SK-N-SH (cell line): ENCODE measurements around the gene OSBPL10. TPM values are rescaled to one million over a fixed set of nuclear protein-coding genes. Genes with fewer than 3 reads are reported as not detected.

Experiments
- CTCF ChIA-PET: fragments of 300-600, 350-600 bp; formaldehyde crosslinking; extraction: SDS; loops from one replicate; lab custom pipeline; 2021; lab: Yijun Ruan, JAX
- POLR2A ChIA-PET: fragments of 350-600 bp; sonication (Branson Sonifier 250); formaldehyde crosslinking; extraction: SDS; loops from one replicate; lab custom pipeline; 2020; ENCODE audit warnings: antibody characterized with exemption, inconsistent platforms; lab: Yijun Ruan, JAX
- DNase-seq: peaks from one replicate; pipeline ENCODE4 v3.0.0; 2012
- H2AFZ ChIP-seq: fragments of 200-600 bp; sonication (generic); 2 replicates; pipeline ENCODE4 v1.8.1; 2016; ENCODE audit warnings: antibody characterized with exemption, mild to moderate bottlenecking, low read depth
- H3F3A ChIP-seq: fragments of 200-600 bp; sonication (generic); replicated peaks from 2 replicates; pipeline ENCODE3; 2016; ENCODE audit warnings: antibody characterized with exemption, mild to moderate bottlenecking; ENCODE audit not compliant: insufficient read depth
- H3K27ac ChIP-seq, 2 experiments: fragments of 200-500 bp in 1 of 2; fragments of 200-600 bp in 1 of 2; sonication (Bioruptor generic) in 1 of 2; sonication (generic), shearing (Covaris generic) in 1 of 2; 2 replicates each; pipeline versions ENCODE4 v1.5.1 to v1.6.1; 2014 to 2016; ENCODE audit warnings: low read depth in 2 of 2, inconsistent platforms in 1 of 2, low read length in 1 of 2, mild to moderate bottlenecking in 1 of 2, mixed read lengths in 1 of 2
- H3K27me3 ChIP-seq: fragments of 200-600 bp; sonication (generic), shearing (Covaris generic); 2 replicates; pipeline ENCODE4 v1.6.1; 2016; ENCODE audit warnings: mixed run types; ENCODE audit not compliant: insufficient read depth
- H3K36me3 ChIP-seq, 2 experiments: fragments of 200-500 bp in 1 of 2; fragments of 200-600 bp in 1 of 2; sonication (Bioruptor generic) in 1 of 2; sonication (generic) in 1 of 2; replicated peaks in 1 of 2; 2 replicates each; pipeline versions ENCODE3 to v1.5.1; 2014 to 2016; ENCODE audit warnings: low read length in 1 of 2, mild to moderate bottlenecking in 1 of 2; ENCODE audit not compliant: insufficient read depth in 2 of 2, control insufficient read depth in 1 of 2
- H3K4me1 ChIP-seq, 2 experiments: fragments of 200-500 bp in 1 of 2; fragments of 200-600 bp in 1 of 2; sonication (Bioruptor generic) in 1 of 2; sonication (generic), shearing (Covaris generic) in 1 of 2; 2 replicates each; pipeline versions ENCODE4 v1.5.1 to v1.6.1; 2014 to 2016; ENCODE audit warnings: low read depth in 1 of 2, low read length in 1 of 2, mixed run types in 1 of 2; ENCODE audit not compliant: insufficient read depth in 2 of 2, control insufficient read depth in 1 of 2
- H3K4me2 ChIP-seq: fragments of 200-600 bp; sonication (generic), shearing (Covaris generic); 2 replicates; pipeline ENCODE4 v1.6.1; 2017; ENCODE audit warnings: mixed run types
- H3K4me3 ChIP-seq, 2 experiments: fragments of 200-500 bp in 1 of 2; fragments of 200-600 bp in 1 of 2; sonication (Bioruptor generic) in 1 of 2; sonication (generic), shearing (Covaris generic) in 1 of 2; 2 replicates each; pipeline versions ENCODE4 v1.5.1 to v1.8.1; 2014 to 2016; ENCODE audit warnings: low read depth in 2 of 2, inconsistent platforms in 1 of 2, low read length in 1 of 2, mild to moderate bottlenecking in 1 of 2, mixed read lengths in 1 of 2, moderate library complexity in 1 of 2
- H3K79me2 ChIP-seq: fragments of 200-600 bp; sonication (generic); 2 replicates; pipeline ENCODE4 v1.8.1; 2017; ENCODE audit warnings: mild to moderate bottlenecking; ENCODE audit not compliant: insufficient read depth
- H3K9ac ChIP-seq: fragments of 200-600 bp; sonication (generic); 2 replicates; pipeline ENCODE4 v1.6.1; 2017; ENCODE audit warnings: mixed run types
- H3K9me2 ChIP-seq: fragments of 200-600 bp; sonication (generic); 2 replicates; pipeline ENCODE4 v1.6.1; 2017; ENCODE audit warnings: mixed run types
- H3K9me3 ChIP-seq: fragments of 200-600 bp; sonication (generic); 2 replicates; pipeline ENCODE4 v1.6.1; 2017; ENCODE audit warnings: mixed run types, mild to moderate bottlenecking, moderate library complexity
- H4K20me1 ChIP-seq: fragments of 200-600 bp; sonication (generic); 2 replicates; pipeline ENCODE4 v1.6.1; 2017; ENCODE audit warnings: mild to moderate bottlenecking, mixed run types; ENCODE audit not compliant: insufficient read depth
- CHD2 ChIP-seq: fragments of 150-350 bp; IDR thresholded peaks from 2 replicates; pipeline ENCODE4 v1.6.1; 2018; ENCODE audit warnings: low read length; ENCODE audit not compliant: partially characterized antibody
- EP300 ChIP-seq, 2 experiments: IDR thresholded peaks; 2 replicates each; pipeline versions ENCODE4 v1.4.0 to v1.6.1; 2012; ENCODE audit warnings: borderline replicate concordance in 1 of 2, low read depth in 1 of 2, low read length in 1 of 2
- FOSL2 ChIP-seq: IDR thresholded peaks from 2 replicates; pipeline ENCODE4 v1.4.0; 2012; ENCODE audit warnings: low read depth, mild to moderate bottlenecking, moderate library complexity, borderline replicate concordance
- IRF3 ChIP-seq: fragments of 150-350 bp; IDR thresholded peaks from 2 replicates; pipeline ENCODE4 v1.6.1; 2016; ENCODE audit warnings: mild to moderate bottlenecking, low read depth, low read length
- JUND ChIP-seq: IDR thresholded peaks from 2 replicates; pipeline ENCODE4 v1.4.0; 2012
- MEF2A ChIP-seq: IDR thresholded peaks from 2 replicates; pipeline ENCODE4 v1.4.0; 2012; ENCODE audit warnings: low read depth, borderline replicate concordance
- NRF1 ChIP-seq: IDR thresholded peaks from 2 replicates; pipeline ENCODE4 v1.6.1; 2012; ENCODE audit warnings: low read depth, mild to moderate bottlenecking, low read length
- PBX3 ChIP-seq: IDR thresholded peaks from 2 replicates; pipeline ENCODE4; 2012
- POLR2AphosphoS5 ChIP-seq: IDR thresholded peaks from 2 replicates; pipeline ENCODE4 v1.6.1; 2012; ENCODE audit warnings: low read depth, low read length
- RCOR1 ChIP-seq: fragments of 150-350 bp; IDR thresholded peaks from 2 replicates; pipeline ENCODE4 v1.6.1; 2017; ENCODE audit warnings: antibody characterized with exemption, low read length
- REST ChIP-seq: IDR thresholded peaks from 2 replicates; pipeline ENCODE4 v1.6.1; 2012; ENCODE audit warnings: mild to moderate bottlenecking, low read depth, low read length, moderate library complexity
- RXRA ChIP-seq: IDR thresholded peaks from 2 replicates; pipeline ENCODE4 v1.4.0; 2012; ENCODE audit warnings: low read depth, mild to moderate bottlenecking, borderline replicate concordance
- SIN3A ChIP-seq: IDR thresholded peaks from 2 replicates; pipeline ENCODE4 v1.6.1; 2012; ENCODE audit warnings: low read depth, mild to moderate bottlenecking, low read length, moderate library complexity, borderline replicate concordance
- TAF1 ChIP-seq: IDR thresholded peaks from 2 replicates; pipeline ENCODE4 v1.6.1; 2012; ENCODE audit warnings: low read depth, mild to moderate bottlenecking, low read length, moderate library complexity, borderline replicate concordance
- TCF12 ChIP-seq: IDR thresholded peaks from 2 replicates; pipeline ENCODE4 v1.4.0; 2012
- USF2 ChIP-seq: fragments of 150-350 bp; IDR thresholded peaks from 2 replicates; pipeline ENCODE4 v1.6.1; 2017; ENCODE audit warnings: antibody characterized with exemption, low read length, low read depth, borderline replicate concordance
- WGBS: methylation state at CpG from one replicate; pipeline ENCODE4 v1.1.6; 2017; ENCODE audit warnings: low lambda C conversion rate; 5-methylcytosine and 5-hydroxymethylcytosine counted together
- polyA plus RNA-seq, 3 experiments: library from polyadenylated mRNA; depleted of rRNA; stranded (reverse); fragments of >200 nt; gene quantifications; 2 replicates each; pipeline ENCODE4 v1.2.3, GENCODE V29; 2012

The OSBPL10 gene
- polyA plus RNA-seq, 1 of the 3 experiments (the other 2 are of a cell fraction): 0.12 TPM

- TF ChIP-seq JUND (no peak), FOSL2 (no peak), RXRA (no peak), SIN3A (no peak), PBX3 (no peak), CHD2 (no peak), POLR2AphosphoS5 (no peak), TCF12 (no peak), REST (no peak), NRF1 (no peak), TAF1 (no peak), USF2 (no peak), MEF2A (no peak), EP300 (IDR thresholded peaks at IDR 0.05; ENCODE audit: borderline replicate concordance in 1 of 2, low read depth in 1 of 2, low read length in 1 of 2) (no peak), RCOR1 (no peak), IRF3 (no peak)
- WGBS: 24% methylated on average over 5 of the region's 5 CpGs
- CTCF ChIA-PET: interaction anchor here (0.8 to 1.3 kb wide), 3 partner anchors 20 to 210 kb away, joined by 3 to 7 read pairs (median 3); no protein-coding TSS in a partner anchor
Measured at GRCh38 chr3:31748933-31749295, 232.1 kb downstream of the OSBPL10 start.

More at GRCh38 chr3:31748933-31749295, 232.1 kb downstream of the OSBPL10 start:
- H3K27me3 ChIP-seq: no peaks in the 10 kb centered on the region
- no peak overlapping the region for H2AFZ ChIP-seq
- H3K9me3 ChIP-seq: no peaks in the 10 kb centered on the region
- no peak overlapping the region for H3K4me2 ChIP-seq
- peak; percentile 12 for DNase-seq
- H3K36me3 ChIP-seq: no peaks in the 10 kb centered on the region
- H3K4me1 ChIP-seq: peaks cover 0 to 13% of the 10 kb centered on the region in 2 experiments; a peak in 2 of 4 replicates
- no peak overlapping the region for H3K4me3 ChIP-seq
- no peaks in the 10 kb centered on the region for H3K79me2 ChIP-seq
- H3K27ac ChIP-seq: peak overlapping the region in 1 of 2 experiments; percentile 50; a peak in 1 of 4 replicates
- H3K9ac ChIP-seq: no peak overlapping the region
- no peaks in the 10 kb centered on the region for H3K9me2 ChIP-seq
- no peaks in the 10 kb centered on the region for H4K20me1 ChIP-seq
- POLR2A ChIA-PET: no interaction called here
- no peaks in the 10 kb centered on the region for H3F3A ChIP-seq
